Dermis blood vessel endothelial cell (primary cell): ENCODE measurements around the gene AEBP1. TPM values are rescaled to one million over a fixed set of nuclear protein-coding genes. Genes with fewer than 3 reads are reported as not detected.
A peak's percentile ranks its signal among the peaks of the same experiment; 100 is the strongest.

ENCODE experiments used
- DNase-seq: peaks from one replicate; pipeline ENCODE4 v3.0.0; 2010
- total RNA-seq: library from RNA; depleted of rRNA; stranded (reverse); fragments of >200 nt; gene quantifications from 2 replicates; pipeline ENCODE4 v1.2.3, GENCODE V29; 2014

The AEBP1 gene
- total RNA-seq, result 12.9 and 40.4 TPM in 2 replicates

GRCh38 chr7:44103923-44104859 is at the start of gene AEBP1:
AEBP1 (plus strand) TSS chr7:44104345; CDS start chr7:44104666, 321 bp downstream.
- peak; percentile 56 for DNase-seq

GRCh38 chr7:44056681-44057080 is 47.5 kb upstream of the AEBP1 start:
- DNase-seq, result no peak

DNA sequence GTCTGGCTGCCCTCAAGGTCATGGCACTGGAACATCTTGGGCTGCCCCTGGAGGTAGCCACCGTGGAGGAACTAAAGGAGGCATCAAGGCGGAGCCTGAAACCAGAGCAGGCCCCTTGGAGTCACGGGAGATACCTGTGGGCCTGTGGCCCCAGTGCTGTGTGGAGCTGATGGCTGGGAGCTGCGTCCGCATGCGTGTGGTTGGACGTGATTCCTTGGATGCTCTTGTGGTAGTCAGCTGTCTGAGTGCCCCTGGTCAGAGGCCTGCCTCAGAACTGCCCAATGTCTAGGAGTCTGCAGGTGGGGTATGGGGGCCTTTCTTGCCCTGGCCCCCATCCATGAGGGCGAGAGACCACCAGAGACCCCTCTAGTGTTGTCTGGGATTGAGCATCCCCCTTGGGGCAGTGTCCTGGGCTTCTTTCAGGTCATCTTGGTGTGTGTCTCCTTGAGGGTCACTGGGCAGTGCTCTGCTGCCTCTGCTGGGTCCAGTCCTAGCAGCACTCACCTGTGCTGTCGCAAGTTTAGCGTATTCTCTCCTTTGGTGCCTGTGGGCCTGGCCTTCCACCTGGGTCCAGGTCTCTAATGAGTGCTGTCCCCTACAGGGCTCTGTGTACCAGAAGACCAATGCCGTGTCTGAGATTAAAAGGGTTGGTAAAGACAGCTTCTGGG is 46.8 kb upstream of the AEBP1 start:
- no peak for DNase-seq

DNA sequence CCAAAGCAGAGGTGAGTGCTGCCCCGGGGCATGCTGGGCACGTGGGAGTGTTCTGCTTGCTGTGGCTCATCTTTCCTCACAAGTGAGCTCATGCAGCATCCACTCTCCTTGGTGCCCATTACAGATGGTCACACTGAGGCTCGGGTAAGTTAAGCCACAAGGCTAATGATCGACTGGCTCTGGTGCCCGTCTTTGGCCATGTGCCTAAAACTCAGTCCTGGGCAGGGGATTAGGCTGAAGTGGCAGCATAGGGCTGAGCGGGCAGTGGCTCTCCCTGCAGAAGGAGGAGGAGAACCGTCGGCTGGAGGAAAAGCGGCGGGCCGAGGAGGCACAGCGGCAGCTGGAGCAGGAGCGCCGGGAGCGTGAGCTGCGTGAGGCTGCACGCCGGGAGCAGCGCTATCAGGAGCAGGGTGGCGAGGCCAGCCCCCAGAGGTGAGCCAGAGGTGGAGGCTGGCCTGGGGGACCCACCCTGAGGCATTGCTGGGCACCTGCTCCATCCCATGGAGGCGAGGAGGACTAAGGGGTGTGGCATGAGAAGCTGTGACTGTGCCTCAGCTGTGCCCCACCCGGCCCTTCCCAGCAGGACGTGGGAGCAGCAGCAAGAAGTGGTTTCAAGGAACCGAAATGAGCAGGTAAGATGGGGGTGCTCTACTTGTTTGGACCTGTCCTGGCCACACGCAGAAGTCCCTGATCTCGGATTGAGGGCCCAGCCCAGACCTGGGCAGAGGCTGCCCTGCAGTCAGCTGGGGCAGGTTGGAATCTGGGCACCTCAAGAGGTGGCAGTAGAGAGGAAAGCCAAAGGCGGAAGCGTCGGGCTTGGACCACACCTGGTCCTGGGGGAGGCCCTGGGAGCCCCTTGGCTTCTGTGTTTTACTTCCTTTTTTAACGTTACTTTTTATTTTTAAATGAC is 46.0 kb upstream of the AEBP1 start:
- no peak for DNase-seq

DNA sequence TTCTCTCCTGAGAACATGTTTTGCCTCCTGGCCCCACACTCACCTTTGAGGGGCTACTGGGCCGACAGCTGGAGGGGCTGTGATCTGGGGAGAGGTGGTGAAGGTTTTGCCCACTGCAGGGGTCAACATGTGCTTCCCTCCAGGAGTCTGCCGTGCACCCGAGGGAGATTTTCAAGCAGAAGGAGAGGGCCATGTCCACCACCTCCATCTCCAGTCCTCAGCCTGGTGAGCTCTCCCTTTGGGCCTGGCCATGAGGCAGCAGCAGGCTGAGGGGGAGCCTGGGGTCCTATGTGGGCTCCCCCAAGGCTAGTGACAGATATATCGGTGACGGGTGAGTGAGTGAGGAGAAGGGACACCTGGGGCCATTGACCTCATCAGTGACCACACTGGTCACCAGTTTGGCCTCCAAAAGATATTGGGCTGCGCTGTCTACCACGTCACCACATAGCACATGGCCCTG is 45.4 kb upstream of the AEBP1 start:
- DNase-seq, result no peak

DNA sequence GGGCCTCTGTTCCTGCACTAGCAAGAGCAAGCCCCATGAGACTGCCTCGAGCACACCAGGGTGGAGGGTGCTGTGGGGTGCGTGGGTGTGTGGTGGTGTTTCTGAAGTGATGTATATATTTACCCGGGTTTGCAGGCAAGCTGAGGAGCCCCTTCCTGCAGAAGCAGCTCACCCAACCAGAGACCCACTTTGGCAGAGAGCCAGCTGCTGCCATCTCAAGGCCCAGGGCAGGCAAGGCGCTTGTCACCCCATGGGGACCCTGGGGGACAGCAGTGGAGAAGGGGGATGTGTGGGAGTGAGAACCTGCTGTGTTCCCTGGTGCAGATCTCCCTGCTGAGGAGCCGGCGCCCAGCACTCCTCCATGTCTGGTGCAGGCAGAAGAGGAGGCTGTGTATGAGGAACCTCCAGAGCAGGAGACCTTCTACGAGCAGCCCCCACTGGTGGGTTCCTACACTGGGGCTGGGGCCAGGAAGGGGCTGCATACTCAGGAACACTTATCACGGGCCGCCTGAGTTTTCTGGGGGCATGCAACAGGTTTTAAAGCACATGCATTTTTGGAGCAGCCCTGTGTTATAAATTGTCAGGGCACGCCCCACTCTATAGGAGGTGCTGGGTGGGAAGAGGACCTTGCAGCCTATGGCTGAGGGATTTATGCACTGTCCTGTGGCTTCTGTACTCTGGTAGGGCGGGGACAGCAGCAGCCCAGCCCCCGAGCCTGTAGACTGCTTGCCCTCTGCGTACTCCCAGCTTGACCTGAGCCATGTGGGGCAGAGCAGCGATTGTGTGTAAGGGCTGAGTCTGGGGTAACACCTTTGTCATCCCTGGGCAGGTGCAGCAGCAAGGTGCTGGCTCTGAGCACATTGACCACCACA is 44.7 kb upstream of the AEBP1 start:
- no peak for DNase-seq

DNA sequence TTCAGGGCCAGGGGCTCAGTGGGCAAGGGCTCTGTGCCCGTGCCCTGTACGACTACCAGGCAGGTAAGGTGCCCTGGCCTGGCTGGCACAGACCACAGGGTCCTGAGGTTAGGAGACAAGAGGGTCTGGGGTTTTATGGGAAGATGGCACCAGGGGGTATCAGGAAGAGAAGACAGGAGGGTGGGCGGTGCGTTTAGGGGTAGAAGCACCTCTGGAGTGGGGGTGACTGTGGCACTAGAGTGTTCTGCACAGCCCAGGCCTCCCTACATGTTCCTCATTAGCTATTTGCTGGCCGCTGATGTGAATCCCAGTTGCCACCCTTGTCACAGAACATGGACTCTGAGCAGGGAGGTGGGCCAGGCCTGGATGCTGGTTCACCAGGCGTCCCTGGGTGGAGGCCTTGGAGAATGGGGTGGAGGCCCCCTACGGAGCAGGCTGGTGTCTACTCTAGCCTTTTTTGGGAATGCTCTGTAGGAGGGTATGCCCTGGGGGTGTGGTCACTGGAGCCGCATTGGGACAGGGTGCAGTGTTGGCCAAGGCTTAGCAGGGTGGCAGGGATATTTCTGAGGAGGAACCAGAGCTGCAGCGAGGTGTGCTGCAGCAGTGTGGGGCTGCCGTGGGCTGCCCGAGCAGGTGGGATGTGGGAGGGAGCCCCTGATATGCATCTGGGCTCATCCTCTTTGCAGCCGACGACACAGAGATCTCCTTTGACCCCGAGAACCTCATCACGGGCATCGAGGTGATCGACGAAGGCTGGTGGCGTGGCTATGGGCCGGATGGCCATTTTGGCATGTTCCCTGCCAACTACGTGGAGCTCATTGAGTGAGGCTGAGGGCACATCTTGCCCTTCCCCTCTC is 43.8 kb upstream of the AEBP1 start:
- no peak for DNase-seq

DNA sequence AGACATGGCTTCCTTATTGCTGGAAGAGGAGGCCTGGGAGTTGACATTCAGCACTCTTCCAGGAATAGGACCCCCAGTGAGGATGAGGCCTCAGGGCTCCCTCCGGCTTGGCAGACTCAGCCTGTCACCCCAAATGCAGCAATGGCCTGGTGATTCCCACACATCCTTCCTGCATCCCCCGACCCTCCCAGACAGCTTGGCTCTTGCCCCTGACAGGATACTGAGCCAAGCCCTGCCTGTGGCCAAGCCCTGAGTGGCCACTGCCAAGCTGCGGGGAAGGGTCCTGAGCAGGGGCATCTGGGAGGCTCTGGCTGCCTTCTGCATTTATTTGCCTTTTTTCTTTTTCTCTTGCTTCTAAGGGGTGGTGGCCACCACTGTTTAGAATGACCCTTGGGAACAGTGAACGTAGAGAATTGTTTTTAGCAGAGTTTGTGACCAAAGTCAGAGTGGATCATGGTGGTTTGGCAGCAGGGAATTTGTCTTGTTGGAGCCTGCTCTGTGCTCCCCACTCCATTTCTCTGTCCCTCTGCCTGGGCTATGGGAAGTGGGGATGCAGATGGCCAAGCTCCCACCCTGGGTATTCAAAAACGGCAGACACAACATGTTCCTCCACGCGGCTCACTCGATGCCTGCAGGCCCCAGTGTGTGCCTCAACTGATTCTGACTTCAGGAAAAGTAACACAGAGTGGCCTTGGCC is 43.0 kb upstream of the AEBP1 start:
- DNase-seq, result no peak

DNA sequence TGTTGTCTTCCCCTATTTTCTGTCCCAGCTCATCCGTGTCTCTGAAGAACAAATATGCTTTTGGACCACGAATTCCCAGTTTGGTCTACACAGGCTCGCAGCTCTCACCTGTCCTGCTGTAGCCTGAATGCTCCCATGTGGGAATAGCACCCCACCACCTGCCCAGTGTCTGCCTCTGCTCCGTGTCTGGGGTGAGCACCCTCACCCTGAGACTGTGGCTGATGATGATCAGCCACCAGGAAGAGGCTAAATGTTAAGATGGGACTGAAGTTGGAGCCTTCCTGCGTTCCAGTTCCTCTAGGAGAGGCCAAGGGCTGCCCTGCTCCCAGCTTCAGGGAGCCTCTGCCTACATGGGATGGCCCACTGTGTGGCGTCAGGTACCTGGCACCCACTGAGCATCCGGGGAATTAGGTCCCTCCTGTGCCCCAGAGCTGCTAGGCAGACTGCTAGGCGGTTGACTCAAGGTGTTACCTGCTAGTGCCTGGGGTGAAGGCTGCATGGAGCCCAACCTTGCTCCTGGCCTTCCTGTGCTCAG is 42.4 kb upstream of the AEBP1 start:
- no peak for DNase-seq

- no peak for DNase-seq
Observed at GRCh38 chr7:44062180-44062902, 41.8 kb upstream of the AEBP1 start.

DNA sequence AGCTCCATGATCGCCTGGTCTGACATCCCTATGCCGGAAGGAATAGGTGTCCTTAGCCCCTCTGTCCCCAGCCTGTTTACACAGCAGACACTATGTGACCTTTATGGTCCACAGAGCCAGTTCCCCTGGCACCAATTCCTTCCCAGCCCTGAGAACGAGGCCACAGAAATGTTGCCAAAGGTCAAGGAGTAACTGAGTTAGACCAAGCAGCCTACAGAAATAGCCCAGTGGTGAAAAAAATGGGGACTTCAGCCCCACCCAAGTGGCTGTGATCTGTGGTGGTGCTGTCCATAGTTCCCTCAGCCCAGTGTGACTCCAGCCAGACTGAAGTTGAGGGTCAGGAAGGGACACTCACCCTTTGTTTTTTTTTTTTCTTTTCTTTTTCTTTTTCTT is 41.2 kb upstream of the AEBP1 start:
- no peak for DNase-seq

DNA sequence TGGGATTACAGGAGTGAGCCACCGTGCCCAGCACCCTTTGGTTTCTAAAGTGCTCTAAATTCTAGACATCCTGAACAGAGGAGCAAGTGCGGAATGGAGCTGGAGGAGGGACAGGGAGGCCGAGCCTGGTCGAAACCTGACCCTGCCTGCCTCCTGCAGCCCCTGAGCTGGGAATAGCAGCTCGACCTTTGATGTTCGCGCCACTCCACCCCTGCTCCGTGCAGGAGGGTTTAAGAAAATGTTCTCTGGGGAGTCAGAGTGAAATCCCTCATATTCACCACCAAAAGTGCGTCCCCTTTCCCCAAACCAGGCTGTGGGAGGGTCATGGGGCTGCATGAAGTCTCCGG is 40.6 kb upstream of the AEBP1 start:
- DNase-seq, result no peak

DNA sequence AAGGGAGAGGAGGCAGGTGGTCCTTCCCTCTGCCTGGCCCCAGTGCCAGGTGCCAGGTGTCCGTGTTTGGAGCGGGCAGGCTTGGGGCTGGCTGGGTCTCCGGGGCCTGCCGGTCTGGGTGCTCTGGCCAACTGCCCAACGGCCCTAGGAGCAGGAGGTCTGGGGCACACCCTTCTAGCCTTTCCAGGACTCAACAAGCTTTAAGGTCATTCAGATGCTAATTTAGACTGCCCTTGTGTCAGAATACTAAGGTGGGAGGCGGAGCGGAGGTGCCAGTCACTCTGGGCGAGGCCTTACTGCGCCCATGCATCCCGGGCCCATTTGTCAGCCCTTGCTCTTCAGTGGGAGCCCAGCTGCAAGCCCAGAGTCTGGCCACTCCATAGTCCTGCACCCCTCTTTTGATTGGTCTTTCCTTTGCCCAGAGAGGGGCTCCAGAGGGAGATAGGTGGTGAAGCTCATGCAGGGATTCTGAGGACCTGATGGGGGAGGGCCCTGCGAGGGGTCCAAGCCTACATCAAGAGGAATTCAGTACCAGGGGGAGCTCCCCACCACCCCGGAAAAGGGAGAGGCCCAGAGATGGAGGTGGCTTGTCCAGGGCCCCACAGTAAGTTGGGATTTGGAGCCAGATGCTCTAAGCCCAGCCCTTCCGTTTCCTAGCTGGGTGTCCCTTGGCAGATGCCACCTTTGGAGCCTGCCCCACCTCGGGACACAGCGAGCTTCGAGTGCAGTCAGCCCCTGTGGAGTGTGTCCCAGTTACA is 40.1 kb upstream of the AEBP1 start:
- DNase-seq, result no peak

- DNase-seq, result no peak
Observed at GRCh38 chr7:44064791-44065430, 39.2 kb upstream of the AEBP1 start.

DNA sequence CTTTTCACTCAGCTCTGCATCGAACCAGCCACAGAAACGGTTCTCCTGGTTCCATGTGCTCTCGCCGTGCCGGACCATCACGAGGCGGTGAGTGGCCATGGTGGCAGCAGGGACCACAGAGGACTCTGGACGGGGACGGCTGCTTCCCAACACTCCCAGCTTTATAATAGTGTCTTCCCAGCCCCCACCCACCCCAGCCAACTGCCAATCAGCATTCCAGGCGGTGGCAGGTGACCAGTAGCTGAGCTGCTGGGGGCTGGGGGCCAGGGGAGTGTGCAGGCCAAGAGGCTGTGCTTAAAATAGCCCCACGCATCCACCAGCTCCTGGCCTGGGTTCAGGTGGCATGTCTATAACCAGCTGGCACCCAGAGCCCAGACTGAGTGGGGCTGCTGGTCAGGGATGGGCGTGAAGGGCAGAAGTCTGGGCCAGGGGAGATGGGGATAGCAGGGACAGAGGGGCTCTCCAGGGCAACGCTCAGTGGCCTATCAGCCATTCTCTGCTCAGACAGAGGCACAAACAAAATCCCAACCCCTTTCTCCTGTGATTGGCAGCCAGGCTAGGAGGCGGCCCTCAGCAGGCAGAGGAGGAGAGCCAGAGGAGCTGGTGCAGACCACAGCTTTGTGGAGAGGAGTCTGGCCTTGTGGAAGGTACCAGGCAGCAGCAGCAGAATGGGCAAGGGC is 38.6 kb upstream of the AEBP1 start, which contains the start of gene PGAM2:
Gene PGAM2, minus strand, starts transcription at position 137 of the 680 bp plus-strand sequence. Its CDS starts 38 bp downstream, at position 99.
- no peak for DNase-seq

- DNase-seq, result no peak
Observed at GRCh38 chr7:44066111-44066460, 38.1 kb upstream of the AEBP1 start.

- DNase-seq, result no peak
Observed at GRCh38 chr7:44066494-44067063, 37.6 kb upstream of the AEBP1 start.
